Measurements from ENCODE around the gene M6PR. TPM values are rescaled to one million over a fixed set of nuclear protein-coding genes. Genes with fewer than 3 reads are reported as not detected.

The M6PR gene
- total RNA-seq, 1 donor from 2014 or later, result 117 TPM

DNA sequence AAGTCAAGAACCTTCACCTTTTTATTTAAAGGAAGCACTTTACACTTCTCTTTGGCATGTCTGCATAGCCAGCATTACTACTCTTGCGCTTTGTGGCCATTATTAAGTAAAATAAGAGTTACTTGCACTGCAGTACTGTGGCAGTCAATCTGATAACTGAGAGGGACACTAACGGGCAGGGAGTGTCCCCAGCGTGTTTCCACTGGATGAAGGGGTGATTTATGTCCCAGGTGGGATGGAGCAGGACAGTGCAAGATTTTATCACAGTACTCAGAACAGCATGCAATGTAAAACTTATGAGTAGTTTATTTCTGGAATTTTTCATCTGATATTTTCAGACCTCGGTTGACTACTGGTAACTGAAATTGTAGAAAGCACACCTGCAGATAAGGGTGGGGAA is 8.1 kb upstream of the M6PR start:
- Mint-ChIP-seq H3K4me3 (no peak overlapping the region), H3K9me3 (peaks cover 19% of the 10 kb centered on the region), H3K27ac (no peak overlapping the region), H3K4me1 (peaks cover 10% of the 10 kb centered on the region), H3K27me3 (ENCODE audit: low read depth) (no peaks in the 10 kb centered on the region), H3K36me3 (peaks cover 16% of the 10 kb centered on the region)
- TF ChIP-seq CTCF (IDR thresholded peaks at IDR 0.05; ENCODE audit: unreplicated experiment), result no peak
- DNase-seq (ENCODE audit: low spot score in 2 of 2, unreplicated experiment in 2 of 2), result no peak

DNA sequence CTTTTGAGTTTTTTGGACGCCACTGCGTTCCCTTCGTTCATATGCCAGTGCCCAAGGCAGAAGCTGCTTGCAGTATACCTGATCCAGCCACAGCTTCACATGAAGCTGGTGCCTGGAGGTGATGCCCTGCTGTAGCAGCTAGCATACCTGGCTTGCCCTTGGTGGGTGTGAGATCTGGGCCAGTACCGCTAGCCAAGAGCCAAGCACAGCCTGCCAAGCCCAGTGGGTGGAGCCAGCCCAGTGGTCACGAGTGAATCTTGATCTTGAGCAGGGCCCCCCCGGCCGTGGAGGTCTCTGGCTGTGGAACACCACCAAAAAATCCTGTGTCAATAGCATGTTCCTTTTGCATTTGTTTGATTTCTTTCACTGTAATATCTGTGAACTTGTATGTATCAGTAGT is 7.3 kb upstream of the M6PR start:
- Mint-ChIP-seq H3K27ac (no peak overlapping the region), H3K27me3 (ENCODE audit: low read depth) (no peaks in the 10 kb centered on the region), H3K9me3 (peaks cover 15% of the 10 kb centered on the region), H3K4me1 (peaks cover 10% of the 10 kb centered on the region), H3K4me3 (no peak overlapping the region), H3K36me3 (peaks cover 12% of the 10 kb centered on the region)
- no peak for DNase-seq (ENCODE audit: low spot score in 2 of 2, unreplicated experiment in 2 of 2)
- TF ChIP-seq CTCF (IDR thresholded peaks at IDR 0.05; ENCODE audit: unreplicated experiment), result no peak

DNA sequence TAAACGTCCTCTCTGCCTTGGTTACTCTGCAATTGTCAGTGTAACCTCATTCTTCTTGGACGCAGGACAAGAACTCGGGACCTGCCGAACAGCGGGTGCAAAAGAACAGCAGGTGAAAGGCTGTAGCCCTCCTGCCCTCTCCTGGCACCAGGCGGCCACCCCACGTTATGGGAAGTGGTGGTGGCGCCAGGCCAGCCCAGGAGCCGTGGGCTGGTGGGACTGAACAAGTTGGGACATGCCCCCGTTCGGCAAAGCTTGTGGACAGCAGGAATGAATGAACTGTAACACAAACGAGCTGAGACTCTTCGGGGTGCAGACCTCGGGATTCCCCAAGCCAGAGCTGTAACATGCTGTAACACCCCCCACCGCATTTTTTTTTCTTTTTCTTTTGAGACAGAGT is 6.6 kb upstream of the M6PR start:
- Mint-ChIP-seq H3K9me3 (peaks cover 15% of the 10 kb centered on the region), H3K27ac (no peak overlapping the region), H3K27me3 (ENCODE audit: low read depth) (no peaks in the 10 kb centered on the region), H3K4me3 (no peak overlapping the region), H3K4me1 (peaks cover 10% of the 10 kb centered on the region), H3K36me3 (peaks cover 12% of the 10 kb centered on the region)
- DNase-seq (ENCODE audit: low spot score in 2 of 2, unreplicated experiment in 2 of 2), result no peak
- TF ChIP-seq CTCF (IDR thresholded peaks at IDR 0.05; ENCODE audit: unreplicated experiment), result no peak

- peaks cover 12% of the 10 kb centered on the region for H3K36me3 Mint-ChIP-seq
- DNase-seq (ENCODE audit: low spot score in 2 of 2, unreplicated experiment in 2 of 2), result no peak
- peaks cover 6% of the 10 kb centered on the region for H3K4me1 Mint-ChIP-seq
- peaks cover 15% of the 10 kb centered on the region for H3K9me3 Mint-ChIP-seq
- H3K27ac Mint-ChIP-seq, result no peak overlapping the region
- H3K4me3 Mint-ChIP-seq, result no peak overlapping the region
- TF ChIP-seq CTCF (IDR thresholded peaks at IDR 0.05; ENCODE audit: unreplicated experiment), result no peak
- no peaks in the 10 kb centered on the region for H3K27me3 Mint-ChIP-seq (ENCODE audit: low read depth)
Observed at GRCh38 chr12:8953773-8954402, 4.4 kb upstream of the M6PR start.

- Mint-ChIP-seq H3K4me1 (peaks cover 18% of the 10 kb centered on the region), H3K4me3 (peak overlapping the region; percentile 28), H3K36me3 (peaks cover 12% of the 10 kb centered on the region), H3K27ac (no peak overlapping the region), H3K9me3 (peaks cover 15% of the 10 kb centered on the region), H3K27me3 (ENCODE audit: low read depth) (no peaks in the 10 kb centered on the region)
- DNase-seq (ENCODE audit: low spot score in 2 of 2, unreplicated experiment in 2 of 2), result no peak
- no peak for TF ChIP-seq CTCF (IDR thresholded peaks at IDR 0.05; ENCODE audit: unreplicated experiment)
Observed at GRCh38 chr12:8951744-8952143, 2.3 kb upstream of the M6PR start.
